IMR-90 (cell line): Measurements from ENCODE around the gene HCK. TPM values are rescaled to one million over a fixed set of nuclear protein-coding genes. Genes with fewer than 3 reads are reported as not detected.

Experiments used
- ATAC-seq: fragments of 200-7000 bp; cut with Tn5 transposase; 2 replicates; pipeline ENCODE4 v1.9.1; 2020; ENCODE audit warnings: low read depth, mild to moderate bottlenecking, moderate library complexity
- BruUV-seq: library from RNA; stranded (reverse); fragments of 400-500 nt; replicated peaks from 2 replicates; lab custom pipeline; 2021; lab: Mats Ljungman, UMichigan
- CTCF ChIA-PET: fragments of 300-600 bp; formaldehyde crosslinking; extraction: SDS; loops from one replicate; lab custom pipeline; 2021; ENCODE audit warnings: antibody characterized with exemption; lab: Yijun Ruan, JAX
- POLR2A ChIA-PET: fragments of 300-600 bp; sonication (Branson Sonifier 250); formaldehyde crosslinking; loops from one replicate; lab custom pipeline; 2022; ENCODE audit warnings: antibody characterized with exemption; ENCODE audit not compliant: unreplicated experiment; lab: Charles Lee
- DNase-seq: peaks from one replicate; pipeline ENCODE4 v3.0.0; 2013
- H2AFZ ChIP-seq: replicated peaks from 2 replicates; pipeline ENCODE3; 2013; ENCODE audit warnings: low read length, mild to moderate bottlenecking; ENCODE audit not compliant: poor library complexity
- H2AK5ac ChIP-seq: 2 replicates; pipeline ENCODE4 v1.6.1; 2013; ENCODE audit warnings: low read depth, low read length, inconsistent platforms
- H2AK9ac ChIP-seq: replicated peaks from 2 replicates; pipeline ENCODE3; 2013; ENCODE audit warnings: mild to moderate bottlenecking, low read depth, low read length, moderate library complexity; ENCODE audit not compliant: poor library complexity
- H2BK120ac ChIP-seq: 2 replicates; pipeline ENCODE4 v1.6.1; 2013; ENCODE audit warnings: low read depth, low read length, inconsistent platforms
- H2BK15ac ChIP-seq: 3 replicates; pipeline ENCODE4 v1.6.1; 2013; ENCODE audit warnings: low read depth, low read length, inconsistent platforms
- H2BK20ac ChIP-seq: 2 replicates; pipeline ENCODE4 v1.6.1; 2013; ENCODE audit warnings: low read depth, mild to moderate bottlenecking, inconsistent platforms, low read length, moderate library complexity
- H2BK5ac ChIP-seq: 2 replicates; pipeline ENCODE4 v1.6.1; 2013; ENCODE audit warnings: mild to moderate bottlenecking, low read depth, low read length, inconsistent platforms; ENCODE audit not compliant: poor library complexity, severe bottlenecking
- H3K14ac ChIP-seq: replicated peaks from 2 replicates; pipeline ENCODE4 v1.6.1; 2013; ENCODE audit warnings: low read depth, low read length, inconsistent platforms
- H3K18ac ChIP-seq: 2 replicates; pipeline ENCODE4 v1.6.1; 2013; ENCODE audit warnings: low read depth, low read length, control low read depth
- H3K23ac ChIP-seq: 2 replicates; pipeline ENCODE4 v1.6.1; 2013; ENCODE audit warnings: low read depth, low read length, inconsistent platforms
- H3K27ac ChIP-seq: 2 replicates; pipeline ENCODE4 v1.5.1; 2013; ENCODE audit warnings: mild to moderate bottlenecking, control low read depth, low read length; ENCODE audit not compliant: insufficient read depth
- H3K27me3 ChIP-seq: 2 replicates; pipeline ENCODE4 v1.6.1; 2013; ENCODE audit warnings: low read length; ENCODE audit not compliant: control insufficient read depth, insufficient read depth
- H3K36me3 ChIP-seq: 2 replicates; pipeline ENCODE4 v1.6.1; 2013; ENCODE audit warnings: low read length, mixed read lengths; ENCODE audit not compliant: control insufficient read depth, insufficient read depth
- H3K4ac ChIP-seq: 2 replicates; pipeline ENCODE4 v1.6.1; 2013; ENCODE audit warnings: low read depth, low read length, inconsistent platforms
- H3K4me1 ChIP-seq: 2 replicates; pipeline ENCODE4 v1.6.1; 2013; ENCODE audit warnings: low read length, mixed read lengths; ENCODE audit not compliant: control insufficient read depth, insufficient read depth
- H3K4me2 ChIP-seq: 2 replicates; pipeline ENCODE4 v1.6.1; 2013; ENCODE audit warnings: low read depth, mild to moderate bottlenecking, control low read depth, low read length, moderate library complexity
- H3K4me3 ChIP-seq: 2 replicates; pipeline ENCODE4 v1.5.1; 2013; ENCODE audit warnings: low read depth, mild to moderate bottlenecking, control low read depth, low read length, moderate library complexity; ENCODE audit not compliant: insufficient read depth
- H3K56ac ChIP-seq: 2 replicates; pipeline ENCODE4 v1.6.1; 2013; ENCODE audit warnings: low read length, inconsistent platforms; ENCODE audit not compliant: insufficient read depth; ENCODE audit errors: extremely low read depth
- H3K79me1 ChIP-seq, 2 experiments: 2 replicates each; pipeline ENCODE4 v1.6.1; 2013; ENCODE audit warnings: low read length in 2 of 2, inconsistent platforms in 1 of 2, low read depth in 1 of 2
- H3K9ac ChIP-seq: 2 replicates; pipeline ENCODE4 v1.6.1; 2013; ENCODE audit warnings: low read depth, low read length, control low read depth
- H3K9me1 ChIP-seq: 2 replicates; pipeline ENCODE4 v1.6.1; 2013; ENCODE audit warnings: low read length, inconsistent platforms; ENCODE audit not compliant: insufficient read depth
- H3K9me3 ChIP-seq: 2 replicates; pipeline ENCODE4 v1.6.1; 2013; ENCODE audit warnings: low read length; ENCODE audit not compliant: control insufficient read depth, insufficient read depth
- H4K20me1 ChIP-seq: 2 replicates; pipeline ENCODE4 v1.6.1; 2013; ENCODE audit warnings: low read length, inconsistent platforms; ENCODE audit not compliant: insufficient read depth
- H4K5ac ChIP-seq: 2 replicates; pipeline ENCODE4 v1.6.1; 2013; ENCODE audit warnings: mild to moderate bottlenecking, low read depth, low read length, control low read depth
- H4K8ac ChIP-seq, 2 experiments: 2 replicates each; pipeline ENCODE4 v1.6.1; 2013; ENCODE audit warnings: low read depth in 2 of 2, low read length in 2 of 2, control low read depth in 1 of 2, inconsistent platforms in 1 of 2
- H4K91ac ChIP-seq: 2 replicates; pipeline ENCODE4 v1.6.1; 2013; ENCODE audit warnings: low read depth, low read length, inconsistent platforms; ENCODE audit not compliant: insufficient read depth
- BHLHE40 ChIP-seq: fragments of 150-350 bp; IDR thresholded peaks from 2 replicates; pipeline ENCODE4 v1.6.1; 2016; ENCODE audit warnings: mild to moderate bottlenecking, low read depth, low read length
- CEBPB ChIP-seq: IDR thresholded peaks from 2 replicates; pipeline ENCODE4 v1.6.1; 2012; ENCODE audit warnings: low read depth, low read length, improper control_type of control experiment
- CHD1 ChIP-seq: IDR thresholded peaks from 2 replicates; pipeline ENCODE4 v1.6.1; 2012; ENCODE audit warnings: low read depth, low read length, improper control_type of control experiment
- CTCF ChIP-seq: conservative IDR thresholded peaks from 2 replicates; pipeline ENCODE4 v1.5.1; 2012; ENCODE audit warnings: mild to moderate bottlenecking, low read depth, low read length, improper control_type of control experiment
- ELK1 ChIP-seq: fragments of 150-350 bp; IDR thresholded peaks from 2 replicates; pipeline ENCODE4 v1.6.1; 2016; ENCODE audit warnings: low read depth, mild to moderate bottlenecking, low read length, moderate library complexity, borderline replicate concordance
- MAFK ChIP-seq: IDR thresholded peaks from 2 replicates; pipeline ENCODE4 v1.6.1; 2012; ENCODE audit warnings: low read depth, low read length, improper control_type of control experiment
- MAZ ChIP-seq: IDR thresholded peaks from 2 replicates; pipeline ENCODE4 v1.6.1; 2012; ENCODE audit warnings: low read depth, mild to moderate bottlenecking, low read length, improper control_type of control experiment, moderate library complexity, borderline replicate concordance
- MXI1 ChIP-seq: IDR thresholded peaks from 2 replicates; pipeline ENCODE4 v1.6.1; 2012; ENCODE audit warnings: low read depth, mild to moderate bottlenecking, low read length, moderate library complexity, borderline replicate concordance
- POLR2A ChIP-seq: IDR thresholded peaks from 2 replicates; pipeline ENCODE4 v1.6.1; 2012; ENCODE audit warnings: mild to moderate bottlenecking, low read depth, low read length
- RCOR1 ChIP-seq: IDR thresholded peaks from 2 replicates; pipeline ENCODE4 v1.6.1; 2012; ENCODE audit warnings: mild to moderate bottlenecking, low read length, improper control_type of control experiment; ENCODE audit not compliant: insufficient replicate concordance
- USF2 ChIP-seq: fragments of 150-350 bp; IDR thresholded peaks from 2 replicates; pipeline ENCODE4 v1.6.1; 2017; ENCODE audit warnings: mild to moderate bottlenecking, antibody characterized with exemption, low read length, low read depth
- WGBS, 2 experiments: methylation state at CpG; one replicate each; pipeline versions ENCODE4 v1.1.5 to v1.1.7; 2013; ENCODE audit warnings: missing lambda C conversion rate in 2 of 2; ENCODE audit not compliant: insufficient read length in 1 of 2; ENCODE audit errors: extremely low coverage in 2 of 2; 5-methylcytosine and 5-hydroxymethylcytosine counted together
- dilution Hi-C: fragments of 300-500 bp; cut with HindIII; formaldehyde crosslinking; loops from one replicate; pipeline ENCODE4 v1.14.3; 2018; ENCODE audit warnings: low sequenced_read_pairs; ENCODE audit not compliant: unreplicated experiment
- in situ Hi-C: fragments of 300-500 bp; cut with MboI; formaldehyde crosslinking; loops from 3 replicates; pipeline ENCODE4 v1.14.3; 2019; ENCODE audit warnings: low sequenced_read_pairs, inconsistent platforms, mixed read lengths
- intact Hi-C: fragments of 100-400 bp; cut with micrococcal nuclease; formaldehyde crosslinking; loops from 2 replicates; pipeline ENCODE4 v1.10.0; 2022
- polyA plus RNA-seq, 3 experiments: library from polyadenylated mRNA; depleted of rRNA; stranded (reverse); fragments of >200 nt; gene quantifications; 2 replicates each; pipeline ENCODE4 v1.2.3, GENCODE V29; 2012; ENCODE audit warnings: low replicate concordance in 1 of 3
- total RNA-seq: library from RNA; depleted of rRNA; stranded (reverse); fragments of >200 nt; gene quantifications from 2 replicates; pipeline ENCODE4 v1.2.3, GENCODE V29; 2012

The HCK gene
- total and polyA plus RNA-seq, 2 of the 4 experiments (the other 2 are of a cell fraction), result not detected

- intact Hi-C loops, result no loop called here
- ATAC-seq, result no peak
Observed at GRCh38 chr20:32009564-32009963, 42.5 kb upstream of the HCK start.

More at GRCh38 chr20:32009564-32009963, 42.5 kb upstream of the HCK start:
- Histone ChIP-seq H3K23ac (no peak overlapping the region), H3K4ac (no peak overlapping the region), H3K9me3 (no peaks in the 10 kb centered on the region), H3K18ac (no peak overlapping the region), H3K4me2 (no peak overlapping the region), H3K79me1 (no peaks in the 10 kb centered on the region), H4K8ac (no peak overlapping the region), H2BK120ac (no peak overlapping the region), H2AK5ac (no peak overlapping the region), H4K5ac (no peak overlapping the region), H3K4me1 (no peaks in the 10 kb centered on the region), H2BK15ac (no peak overlapping the region), H3K27ac (no peak overlapping the region), H3K14ac (no peak overlapping the region), H2AK9ac (no peak overlapping the region), H3K27me3 (peaks cover 55% of the 10 kb centered on the region), H2AFZ (no peak overlapping the region), H3K56ac (no peak overlapping the region), H3K9ac (no peak overlapping the region), H3K9me1 (no peaks in the 10 kb centered on the region), H3K4me3 (no peak overlapping the region), H3K36me3 (no peaks in the 10 kb centered on the region), H4K20me1 (no peaks in the 10 kb centered on the region), H2BK20ac (no peak overlapping the region), H4K91ac (no peak overlapping the region), H2BK5ac (no peak overlapping the region)
- BruUV-seq, result no TSS peak
- no CpG with 5 or more reads among the region's 7 CpGs for WGBS, 2 experiments
- dilution Hi-C loops, result no loop called here
- ChIA-PET CTCF (no interaction called here), POLR2A (no interaction called here)
- in situ Hi-C loops, result no loop called here
- TF ChIP-seq ELK1 (no peak), USF2 (no peak), CEBPB (no peak), CHD1 (no peak), RCOR1 (no peak), MXI1 (no peak), CTCF (no peak), BHLHE40 (no peak), MAZ (no peak), POLR2A (no peak), MAFK (no peak)
- DNase-seq, result no peak
